Kidney epithelial cell (primary cell): ENCODE results near the gene GJC3. TPM values are rescaled to one million over a fixed set of nuclear protein-coding genes. Genes with fewer than 3 reads are reported as not detected.
"Not testable (repeated sequence)": the region's sequence is repeated elsewhere in the genome, so short reads cannot be mapped to it uniquely, and the experiment has no call there.

Experiments used
- DNase-seq: peaks from one replicate; pipeline ENCODE4 v3.0.0-alpha.2; 2010; ENCODE audit warnings: low read depth
- H3K27me3 ChIP-seq: 2 replicates; pipeline ENCODE4 v1.6.0; 2011; ENCODE audit warnings: low read length; ENCODE audit not compliant: control insufficient read depth, insufficient read depth
- H3K36me3 ChIP-seq: 2 replicates; pipeline ENCODE4 v1.5.1; 2011; ENCODE audit warnings: low read length; ENCODE audit not compliant: control insufficient read depth, insufficient read depth
- H3K4me3 ChIP-seq: 2 replicates; pipeline ENCODE4 v1.5.1; 2011; ENCODE audit warnings: low read depth, mild to moderate bottlenecking, control low read depth, low read length
- total RNA-seq: library from RNA; depleted of rRNA; stranded (reverse); fragments of >200 nt; gene quantifications from 2 replicates; pipeline ENCODE4 v1.2.3, GENCODE V29; 2015
- TF ChIP-seq, protein P1 (sequence below): IDR thresholded peaks from 2 replicates; pipeline ENCODE4 v1.5.1; 2011; ENCODE audit warnings: mild to moderate bottlenecking, moderate library complexity, low read length, control low read depth, inconsistent platforms; ENCODE audit not compliant: insufficient read depth, poor library complexity, severe bottlenecking

The GJC3 gene
- total RNA-seq, 1 donor from 2014 or later: not detected

DNA sequence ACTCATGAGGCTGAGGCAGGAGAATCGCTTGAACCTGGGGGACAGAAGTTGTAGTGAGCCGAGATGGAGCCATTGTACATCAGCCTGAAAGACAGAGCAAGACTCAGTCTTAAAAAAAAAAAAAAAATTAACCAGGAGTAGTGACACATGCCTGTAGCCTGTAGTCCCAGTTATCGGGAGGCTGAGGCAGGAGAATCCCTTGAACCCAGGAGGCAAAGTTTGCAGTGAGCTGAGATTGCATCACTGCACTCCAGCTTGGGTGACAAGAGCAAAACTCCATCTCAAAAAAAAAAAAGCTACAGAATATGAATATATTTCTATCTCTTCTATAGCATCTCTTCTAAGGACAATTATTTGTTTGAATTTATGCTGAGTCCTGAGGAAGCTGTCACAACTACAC, 39.9 kb upstream of the GJC3 start:
- no peaks in the 10 kb centered on the region for H3K36me3 ChIP-seq
- TF ChIP-seq, protein P1, sequence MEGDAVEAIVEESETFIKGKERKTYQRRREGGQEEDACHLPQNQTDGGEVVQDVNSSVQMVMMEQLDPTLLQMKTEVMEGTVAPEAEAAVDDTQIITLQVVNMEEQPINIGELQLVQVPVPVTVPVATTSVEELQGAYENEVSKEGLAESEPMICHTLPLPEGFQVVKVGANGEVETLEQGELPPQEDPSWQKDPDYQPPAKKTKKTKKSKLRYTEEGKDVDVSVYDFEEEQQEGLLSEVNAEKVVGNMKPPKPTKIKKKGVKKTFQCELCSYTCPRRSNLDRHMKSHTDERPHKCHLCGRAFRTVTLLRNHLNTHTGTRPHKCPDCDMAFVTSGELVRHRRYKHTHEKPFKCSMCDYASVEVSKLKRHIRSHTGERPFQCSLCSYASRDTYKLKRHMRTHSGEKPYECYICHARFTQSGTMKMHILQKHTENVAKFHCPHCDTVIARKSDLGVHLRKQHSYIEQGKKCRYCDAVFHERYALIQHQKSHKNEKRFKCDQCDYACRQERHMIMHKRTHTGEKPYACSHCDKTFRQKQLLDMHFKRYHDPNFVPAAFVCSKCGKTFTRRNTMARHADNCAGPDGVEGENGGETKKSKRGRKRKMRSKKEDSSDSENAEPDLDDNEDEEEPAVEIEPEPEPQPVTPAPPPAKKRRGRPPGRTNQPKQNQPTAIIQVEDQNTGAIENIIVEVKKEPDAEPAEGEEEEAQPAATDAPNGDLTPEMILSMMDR: no peak
- DNase-seq: no peak
- H3K27me3 ChIP-seq: peaks cover 3% of the 10 kb centered on the region
- no peak overlapping the region for H3K4me3 ChIP-seq

DNA sequence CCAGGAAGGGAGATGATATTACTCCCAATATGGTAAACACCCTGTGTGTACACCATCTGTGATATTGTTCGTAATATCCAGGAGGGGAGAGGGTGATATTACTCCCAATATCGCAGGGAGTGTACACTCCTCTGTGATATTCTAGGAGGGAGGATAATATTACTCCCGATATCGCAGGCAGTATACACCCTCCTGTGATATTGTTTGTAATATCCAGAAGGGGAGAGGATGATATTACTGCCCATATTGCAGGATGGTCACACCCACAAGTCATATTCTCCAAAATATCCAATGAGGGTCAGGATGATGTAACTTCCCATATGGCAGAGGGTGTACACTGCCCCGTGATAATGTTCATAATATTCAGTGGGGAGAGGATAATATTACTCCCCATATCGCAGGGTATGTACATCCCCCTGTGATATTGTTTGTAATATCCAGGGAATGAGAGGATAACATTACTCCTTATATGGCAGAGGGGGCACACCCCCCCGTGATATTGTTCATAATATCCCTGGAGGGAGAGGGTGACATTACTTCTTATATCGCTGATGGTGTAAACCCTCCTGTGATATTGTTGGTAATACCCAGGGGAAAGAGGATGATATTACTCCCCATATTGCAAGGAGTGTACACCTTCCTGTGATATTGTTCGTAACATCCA, 29.3 kb upstream of the GJC3 start:
- no peak for DNase-seq
- H3K36me3 ChIP-seq: no peaks in the 10 kb centered on the region
- no peak overlapping the region for H3K4me3 ChIP-seq
- TF ChIP-seq, protein P1: no peak
- H3K27me3 ChIP-seq: no peaks in the 10 kb centered on the region

DNA sequence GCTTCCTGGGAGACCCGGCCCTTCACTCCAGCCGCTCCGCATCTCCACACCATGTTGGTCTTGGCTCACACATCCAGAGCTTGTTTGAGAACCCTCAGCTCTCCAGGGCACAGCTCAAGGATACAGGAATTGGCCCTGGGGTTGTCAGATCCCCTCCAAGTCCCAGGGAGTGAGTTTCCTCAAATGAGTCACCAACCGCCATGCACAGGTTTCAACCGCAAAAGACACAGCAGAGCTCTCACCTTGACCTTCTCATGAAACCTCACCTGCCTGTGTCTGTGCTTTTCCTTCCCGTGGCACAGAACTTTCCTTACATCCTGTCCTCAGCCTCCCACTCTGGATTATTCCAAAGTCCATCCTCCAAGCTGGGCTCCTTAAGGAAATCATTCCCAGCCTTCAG, 25.8 kb upstream of the GJC3 start:
- TF ChIP-seq, protein P1: no peak
- DNase-seq: no peak
- no peak overlapping the region for H3K4me3 ChIP-seq
- H3K27me3 ChIP-seq: no peaks in the 10 kb centered on the region
- H3K36me3 ChIP-seq: no peaks in the 10 kb centered on the region

DNA sequence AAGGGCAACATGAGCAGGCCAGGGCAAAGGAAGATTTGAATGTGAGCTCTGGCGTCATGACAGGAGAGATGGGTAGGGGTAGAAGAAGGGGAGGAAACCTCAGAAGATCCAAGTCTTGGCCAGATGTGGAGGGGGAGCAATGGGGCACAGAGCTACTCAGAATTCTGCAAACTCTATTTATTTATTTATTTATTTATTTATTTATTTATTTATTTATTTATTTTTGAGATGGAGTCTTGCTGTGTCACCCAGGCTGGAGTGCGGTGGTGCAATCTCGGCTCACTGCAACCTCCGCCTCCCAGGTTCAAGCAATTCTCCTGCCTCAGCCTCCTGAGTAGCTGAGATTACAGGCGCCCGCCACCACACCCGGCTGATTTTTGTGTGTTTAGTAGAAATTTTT, 25.2 kb upstream of the GJC3 start:
- not testable (repeated sequence) for H3K27me3 ChIP-seq, H3K4me3 ChIP-seq, H3K36me3 ChIP-seq, DNase-seq

DNA sequence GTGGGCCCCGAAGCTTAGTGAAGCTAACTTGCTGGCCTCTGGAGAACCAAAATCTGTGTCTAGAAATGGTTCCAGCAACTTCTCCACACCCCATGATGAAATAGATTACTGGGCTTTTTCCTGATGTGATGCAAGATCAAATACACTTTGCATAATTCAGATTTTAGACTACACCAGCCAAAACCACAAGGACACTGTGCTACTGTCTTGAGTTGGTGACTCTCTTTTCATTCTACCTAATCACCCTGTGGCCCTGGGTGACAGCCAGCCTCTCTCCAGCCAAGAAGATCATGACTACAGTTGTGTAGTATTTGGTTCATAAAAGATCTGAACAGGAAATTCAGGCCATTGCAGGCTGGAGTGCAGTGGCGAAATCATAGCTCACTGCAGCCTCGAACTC, 24.2 kb upstream of the GJC3 start:
- DNase-seq: no peak

DNA sequence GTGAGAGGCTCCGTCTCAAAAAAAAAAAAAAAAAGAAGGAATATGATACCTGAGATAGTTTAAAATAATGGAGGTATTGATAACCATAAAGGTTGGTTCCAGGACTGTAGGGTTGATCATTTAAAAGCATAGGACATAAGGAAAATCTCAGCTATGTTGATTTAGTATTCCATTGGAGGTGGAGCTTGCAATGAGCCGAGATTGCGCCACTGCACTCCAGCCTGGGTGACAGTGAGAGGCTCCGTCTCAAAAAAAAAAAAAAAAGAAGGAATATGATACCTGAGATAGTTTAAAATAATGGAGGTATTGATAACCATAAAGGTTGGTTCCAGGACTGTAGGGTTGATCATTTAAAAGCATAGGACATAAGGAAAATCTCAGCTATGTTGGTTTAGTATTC, 23.2 kb upstream of the GJC3 start:
- not testable (repeated sequence) for H3K4me3 ChIP-seq, H3K27me3 ChIP-seq, DNase-seq, H3K36me3 ChIP-seq

More for the DNA sequence above, 24.2 kb upstream of the GJC3 start:
- Histone ChIP-seq H3K4me3 (no peak overlapping the region), H3K36me3 (no peaks in the 10 kb centered on the region), H3K27me3 (no peaks in the 10 kb centered on the region)
- TF ChIP-seq, protein P1: no peak

DNA sequence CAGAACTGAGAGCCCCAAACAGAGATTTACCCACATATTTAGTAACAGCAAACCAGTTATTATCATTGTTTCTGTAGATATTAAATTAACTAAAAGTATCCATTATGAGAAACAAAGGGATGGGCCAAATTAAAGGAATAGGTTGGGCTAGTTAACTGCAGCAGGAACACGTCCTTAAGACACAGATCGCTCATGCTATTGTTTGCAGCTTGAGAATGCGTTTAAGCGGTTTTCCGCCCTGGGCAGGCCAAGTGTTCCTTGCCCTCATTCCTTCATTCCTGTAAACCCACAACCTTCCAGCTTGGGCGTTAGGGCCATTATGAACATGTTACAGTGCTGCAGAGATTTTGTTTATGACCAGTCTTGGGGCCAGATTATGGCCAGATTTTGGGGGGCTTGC, 21.4 kb upstream of the GJC3 start:
- DNase-seq, H3K4me3 ChIP-seq, H3K27me3 ChIP-seq, H3K36me3 ChIP-seq: not testable (repeated sequence)
